GM23338 (cell line): ENCODE measurements around the gene MITF.

Source experiments
- CTCF ChIP-seq, 2 experiments: fragments of 200-600 bp in 1 of 2; sonication (generic) in 1 of 2; conservative IDR thresholded peaks; 2 replicates each; pipeline versions ENCODE4 v1.5.1 to v1.6.1; 2016 to 2017; ENCODE audit warnings: antibody characterized with exemption in 2 of 2, low read depth in 2 of 2, mild to moderate bottlenecking in 2 of 2, moderate library complexity in 1 of 2
- EZH2 ChIP-seq: fragments of 200-600 bp; sonication (generic); IDR thresholded peaks from one replicate; pipeline ENCODE4 v1.8.0; 2017; ENCODE audit warnings: antibody characterized with exemption, mild to moderate bottlenecking, low read depth; ENCODE audit not compliant: unreplicated experiment
- EZH2phosphoT487 ChIP-seq: fragments of 200-600 bp; sonication (generic); IDR thresholded peaks from one replicate; pipeline ENCODE4 v1.8.1; 2018; ENCODE audit warnings: antibody characterized with exemption; ENCODE audit not compliant: unreplicated experiment
- NANOG ChIP-seq: IDR thresholded peaks from 2 replicates; pipeline ENCODE4 v1.6.1; 2016; ENCODE audit warnings: antibody characterized with exemption, borderline replicate concordance
- POLR2AphosphoS5 ChIP-seq: IDR thresholded peaks from 2 replicates; pipeline ENCODE4 v1.6.1; 2016; ENCODE audit warnings: antibody characterized with exemption, low read depth
- TF ChIP-seq, protein P1 (sequence below): IDR thresholded peaks from one replicate; pipeline ENCODE4 v1.6.1; 2018; ENCODE audit warnings: antibody characterized with exemption; ENCODE audit not compliant: unreplicated experiment

DNA sequence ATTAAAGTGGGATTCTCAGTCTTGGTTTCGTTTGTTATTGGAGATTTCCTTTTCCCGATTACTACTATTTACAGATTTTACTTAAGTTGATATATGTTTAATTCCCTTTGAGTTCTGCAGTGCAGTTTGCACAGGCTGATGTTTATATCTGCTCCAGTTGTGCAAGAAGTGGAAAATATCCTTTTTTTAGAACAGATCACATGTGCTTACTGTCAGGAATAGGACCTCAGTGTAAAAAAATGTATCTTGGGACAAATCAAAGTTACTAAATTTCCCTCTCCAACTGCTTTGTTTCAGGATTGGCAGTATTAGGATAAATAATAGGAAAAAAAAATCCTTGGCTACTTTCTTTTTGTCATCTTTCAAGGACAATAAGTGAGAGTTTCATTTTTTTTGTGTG is 6.9 kb downstream of the MITF start:
- TF ChIP-seq CTCF (conservative IDR thresholded peaks at IDR 0.05; ENCODE audit: low read depth in 2 of 2), result no peak
- TF ChIP-seq POLR2AphosphoS5, result no peak
- TF ChIP-seq, protein P1, sequence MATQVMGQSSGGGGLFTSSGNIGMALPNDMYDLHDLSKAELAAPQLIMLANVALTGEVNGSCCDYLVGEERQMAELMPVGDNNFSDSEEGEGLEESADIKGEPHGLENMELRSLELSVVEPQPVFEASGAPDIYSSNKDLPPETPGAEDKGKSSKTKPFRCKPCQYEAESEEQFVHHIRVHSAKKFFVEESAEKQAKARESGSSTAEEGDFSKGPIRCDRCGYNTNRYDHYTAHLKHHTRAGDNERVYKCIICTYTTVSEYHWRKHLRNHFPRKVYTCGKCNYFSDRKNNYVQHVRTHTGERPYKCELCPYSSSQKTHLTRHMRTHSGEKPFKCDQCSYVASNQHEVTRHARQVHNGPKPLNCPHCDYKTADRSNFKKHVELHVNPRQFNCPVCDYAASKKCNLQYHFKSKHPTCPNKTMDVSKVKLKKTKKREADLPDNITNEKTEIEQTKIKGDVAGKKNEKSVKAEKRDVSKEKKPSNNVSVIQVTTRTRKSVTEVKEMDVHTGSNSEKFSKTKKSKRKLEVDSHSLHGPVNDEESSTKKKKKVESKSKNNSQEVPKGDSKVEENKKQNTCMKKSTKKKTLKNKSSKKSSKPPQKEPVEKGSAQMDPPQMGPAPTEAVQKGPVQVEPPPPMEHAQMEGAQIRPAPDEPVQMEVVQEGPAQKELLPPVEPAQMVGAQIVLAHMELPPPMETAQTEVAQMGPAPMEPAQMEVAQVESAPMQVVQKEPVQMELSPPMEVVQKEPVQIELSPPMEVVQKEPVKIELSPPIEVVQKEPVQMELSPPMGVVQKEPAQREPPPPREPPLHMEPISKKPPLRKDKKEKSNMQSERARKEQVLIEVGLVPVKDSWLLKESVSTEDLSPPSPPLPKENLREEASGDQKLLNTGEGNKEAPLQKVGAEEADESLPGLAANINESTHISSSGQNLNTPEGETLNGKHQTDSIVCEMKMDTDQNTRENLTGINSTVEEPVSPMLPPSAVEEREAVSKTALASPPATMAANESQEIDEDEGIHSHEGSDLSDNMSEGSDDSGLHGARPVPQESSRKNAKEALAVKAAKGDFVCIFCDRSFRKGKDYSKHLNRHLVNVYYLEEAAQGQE, result no peak
- TF ChIP-seq EZH2, result no peak
- no peak for TF ChIP-seq EZH2phosphoT487
- no peak for TF ChIP-seq NANOG
